H1 (cell line): ENCODE results near the gene UBXN1. TPM values are rescaled to one million over a fixed set of nuclear protein-coding genes. Genes with fewer than 3 reads are reported as not detected.

Source experiments
- CTCF ChIA-PET: fragments of 300-600 bp; sonication (Branson Sonifier 250); formaldehyde crosslinking; loops from one replicate; lab custom pipeline; 2021; ENCODE audit not compliant: partially characterized antibody; lab: Charles Lee
- POLR2A ChIA-PET: fragments of 300-600 bp; sonication (Branson Sonifier 250); formaldehyde crosslinking; loops from one replicate; lab custom pipeline; 2021; ENCODE audit warnings: inconsistent platforms; ENCODE audit not compliant: partially characterized antibody; lab: Charles Lee
- DNase-seq, 2 experiments: peaks; one replicate each; pipeline versions ENCODE4 v3.0.0 to v3.0.0-alpha.2; 2010 to 2022; ENCODE audit warnings: low spot score in 2 of 2, low read depth in 1 of 2, mixed read lengths in 1 of 2
- FAIRE-seq: peaks from 2 replicates; lab custom pipeline; 2011; peaks lifted over from hg19 to GRCh38; lab: Jason Lieb, UNC
- H2AFZ ChIP-seq: 2 replicates; pipeline ENCODE4 v1.8.1; 2012; ENCODE audit warnings: low read length, inconsistent platforms
- H2AK5ac ChIP-seq: 2 replicates; pipeline ENCODE4 v1.6.1; 2013; ENCODE audit warnings: low read depth, low read length
- H2BK120ac ChIP-seq: replicated peaks from 2 replicates; pipeline ENCODE3; 2013; ENCODE audit warnings: low read depth, low read length, inconsistent platforms
- H2BK12ac ChIP-seq: 2 replicates; pipeline ENCODE4 v1.6.1; 2013; ENCODE audit warnings: low read depth, low read length
- H2BK15ac ChIP-seq: 2 replicates; pipeline ENCODE4 v1.6.1; 2013; ENCODE audit warnings: low read length
- H2BK20ac ChIP-seq: 2 replicates; pipeline ENCODE4 v1.6.1; 2013; ENCODE audit warnings: low read length
- H2BK5ac ChIP-seq: 2 replicates; pipeline ENCODE4 v1.6.1; 2013; ENCODE audit warnings: low read depth, low read length
- H3K14ac ChIP-seq: 2 replicates; pipeline ENCODE4 v1.6.1; 2013; ENCODE audit warnings: inconsistent platforms; ENCODE audit not compliant: insufficient read length
- H3K18ac ChIP-seq: 2 replicates; pipeline ENCODE4 v1.6.1; 2013; ENCODE audit warnings: low read length; ENCODE audit errors: extremely low read depth
- H3K23ac ChIP-seq: 2 replicates; pipeline ENCODE4 v1.6.1; 2013; ENCODE audit warnings: inconsistent platforms; ENCODE audit not compliant: insufficient read length
- H3K23me2 ChIP-seq: 2 replicates; pipeline ENCODE4 v1.6.1; 2013; ENCODE audit warnings: low read depth, low read length
- H3K27ac ChIP-seq: 2 replicates; pipeline ENCODE4 v1.6.1; 2011; ENCODE audit warnings: low read depth, low read length, inconsistent platforms
- H3K27me3 ChIP-seq, 4 experiments: replicated peaks in 1 of 4; 1 replicate in 1 of 4; 2 replicates in 3 of 4; pipeline versions ENCODE4 v1.6.1 to v1.8.1; 2011 to 2013; ENCODE audit warnings: low read length in 3 of 4, mild to moderate bottlenecking in 3 of 4, inconsistent platforms in 2 of 4, mixed read lengths in 2 of 4, moderate library complexity in 1 of 4; ENCODE audit not compliant: control insufficient read depth in 3 of 4, insufficient read depth in 3 of 4; ENCODE audit errors: extremely low read depth in 1 of 4
- H3K36me3 ChIP-seq, 4 experiments: 2 replicates each; pipeline versions ENCODE4 v1.6.1 to v1.8.1; 2011 to 2013; ENCODE audit warnings: mild to moderate bottlenecking in 4 of 4, low read length in 3 of 4, moderate library complexity in 2 of 4, control low read depth in 1 of 4, inconsistent platforms in 1 of 4; ENCODE audit not compliant: insufficient read depth in 4 of 4, control insufficient read depth in 2 of 4
- H3K4ac ChIP-seq: replicated peaks from 2 replicates; pipeline ENCODE3; 2013; ENCODE audit warnings: low read length, low read depth, mixed read lengths, inconsistent platforms; ENCODE audit not compliant: insufficient read length
- H3K4me1 ChIP-seq, 4 experiments: replicated peaks in 1 of 4; 1 replicate in 1 of 4; 2 replicates in 3 of 4; pipeline versions ENCODE4 v1.6.1 to v1.8.1; 2011 to 2013; ENCODE audit warnings: low read length in 3 of 4, inconsistent platforms in 2 of 4, mixed read lengths in 1 of 4; ENCODE audit not compliant: insufficient read depth in 4 of 4, control insufficient read depth in 3 of 4
- H3K4me2 ChIP-seq, 2 experiments: 2 replicates each; pipeline versions ENCODE4 v1.6.1 to v1.8.1; 2011 to 2013; ENCODE audit warnings: low read depth in 2 of 2, low read length in 2 of 2, control low read depth in 1 of 2, inconsistent platforms in 1 of 2, mild to moderate bottlenecking in 1 of 2; ENCODE audit not compliant: insufficient read depth in 1 of 2
- H3K4me3 ChIP-seq, 4 experiments: fragments of 200-600, 300-600 bp in 1 of 4; sonication (generic), shearing (Covaris generic), sonication (Bioruptor Twin) in 1 of 4; 2 replicates each; pipeline versions ENCODE4 v1.5.1 to v1.8.1; 2011 to 2016; ENCODE audit warnings: low read length in 4 of 4, low read depth in 3 of 4, control low read depth in 2 of 4, inconsistent platforms in 2 of 4, mild to moderate bottlenecking in 2 of 4, mixed read lengths in 1 of 4, moderate library complexity in 1 of 4; ENCODE audit not compliant: insufficient read depth in 2 of 4; ENCODE audit errors: extremely low read depth in 1 of 4
- H3K56ac ChIP-seq: replicated peaks from 2 replicates; pipeline ENCODE3; 2013; ENCODE audit warnings: low read depth, mild to moderate bottlenecking, mixed read lengths, low read length, inconsistent platforms; ENCODE audit not compliant: insufficient read length
- H3K79me1 ChIP-seq: 2 replicates; pipeline ENCODE4 v1.6.1; 2013; ENCODE audit warnings: low read depth, low read length, control low read depth
- H3K79me2 ChIP-seq, 2 experiments: 2 replicates each; pipeline versions ENCODE4 v1.6.1 to v1.8.1; 2012 to 2013; ENCODE audit warnings: low read length in 2 of 2, mild to moderate bottlenecking in 2 of 2, inconsistent platforms in 1 of 2; ENCODE audit not compliant: insufficient read depth in 2 of 2, control insufficient read depth in 1 of 2
- H3K9ac ChIP-seq, 4 experiments: replicated peaks in 1 of 4; 1 replicate in 1 of 4; 2 replicates in 3 of 4; pipeline versions ENCODE4 v1.6.1 to v1.8.1; 2011 to 2013; ENCODE audit warnings: low read depth in 3 of 4, low read length in 3 of 4, control low read depth in 2 of 4, mild to moderate bottlenecking in 2 of 4, moderate library complexity in 2 of 4, inconsistent platforms in 1 of 4; ENCODE audit errors: extremely low read depth in 1 of 4
- H3K9me3 ChIP-seq, 2 experiments: 2 replicates each; pipeline versions ENCODE4 v1.6.1 to v1.8.1; 2012 to 2013; ENCODE audit warnings: mild to moderate bottlenecking in 2 of 2, moderate library complexity in 2 of 2, control low read depth in 1 of 2, inconsistent platforms in 1 of 2, low read depth in 1 of 2, low read length in 1 of 2, mixed read lengths in 1 of 2; ENCODE audit not compliant: insufficient read depth in 2 of 2
- H4K20me1 ChIP-seq, 2 experiments: replicated peaks in 1 of 2; 2 replicates each; pipeline versions ENCODE3 to v1.8.1; 2011 to 2013; ENCODE audit warnings: inconsistent platforms in 2 of 2, low read length in 2 of 2, mild to moderate bottlenecking in 1 of 2; ENCODE audit not compliant: insufficient read depth in 2 of 2, control insufficient read depth in 1 of 2
- H4K5ac ChIP-seq: 2 replicates; pipeline ENCODE4 v1.6.1; 2013; ENCODE audit warnings: low read length, low read depth, mixed read lengths, inconsistent platforms; ENCODE audit not compliant: insufficient read length
- H4K8ac ChIP-seq: 2 replicates; pipeline ENCODE4 v1.8.0; 2013; ENCODE audit warnings: mild to moderate bottlenecking, moderate library complexity, low read length, inconsistent platforms; ENCODE audit not compliant: insufficient read depth; ENCODE audit errors: extremely low read depth
- H4K91ac ChIP-seq: replicated peaks from 2 replicates; pipeline ENCODE3; 2013; ENCODE audit warnings: low read length, mixed read lengths, inconsistent platforms; ENCODE audit not compliant: insufficient read length
- CTCF ChIP-seq, 3 experiments: IDR thresholded peaks; 1 replicate in 2 of 3; 2 replicates in 1 of 3; pipeline versions ENCODE4 v1.5.1 to v1.6.1; 2011; ENCODE audit warnings: low read length in 3 of 3, mild to moderate bottlenecking in 3 of 3, inconsistent platforms in 2 of 3, low read depth in 1 of 3, moderate library complexity in 1 of 3; ENCODE audit not compliant: insufficient read depth in 1 of 3; ENCODE audit errors: control extremely low read depth in 1 of 3
- HDAC6 ChIP-seq: IDR thresholded peaks from one replicate; pipeline ENCODE4 v1.7.1; 2012; ENCODE audit warnings: low read depth, mild to moderate bottlenecking, inconsistent platforms, low read length, moderate library complexity
- MAX ChIP-seq: IDR thresholded peaks from 2 replicates; pipeline ENCODE4 v1.6.1; 2012; ENCODE audit warnings: inconsistent platforms
- POU5F1 ChIP-seq: IDR thresholded peaks from 2 replicates; pipeline ENCODE4 v1.6.1; 2011; ENCODE audit warnings: low read depth, mild to moderate bottlenecking, low read length, moderate library complexity
- SIN3A ChIP-seq, 2 experiments: IDR thresholded peaks in 1 of 2; conservative IDR thresholded peaks in 1 of 2; 2 replicates each; pipeline ENCODE4 v1.6.1; 2011 to 2012; ENCODE audit warnings: low read length in 2 of 2, improper control_type of control experiment in 1 of 2, low read depth in 1 of 2, mild to moderate bottlenecking in 1 of 2
- SIRT6 ChIP-seq: IDR thresholded peaks from one replicate; pipeline ENCODE4 v1.7.1; 2012; ENCODE audit warnings: low read length, inconsistent platforms
- TAF1 ChIP-seq: IDR thresholded peaks from 2 replicates; pipeline ENCODE4 v1.6.1; 2011; ENCODE audit warnings: mild to moderate bottlenecking, low read depth, low read length
- WGBS, 2 experiments: shearing (Covaris generic) in 1 of 2; methylation state at CpG; one replicate each; pipeline versions ENCODE4 v1.1.6 to v1.1.7; 2013 to 2015; ENCODE audit warnings: low lambda C conversion rate in 2 of 2, mixed read lengths in 2 of 2, inconsistent platforms in 1 of 2, low coverage in 1 of 2, missing lambda C conversion rate in 1 of 2; ENCODE audit not compliant: insufficient replicate concordance in 2 of 2, insufficient coverage in 1 of 2, insufficient read length in 1 of 2; ENCODE audit errors: extremely low coverage in 1 of 2, missing lambda C conversion rate in 1 of 2; 5-methylcytosine and 5-hydroxymethylcytosine counted together
- polyA plus RNA-seq, 7 experiments: library from polyadenylated mRNA; depleted of rRNA in 3 of 7; stranded (reverse) in 5 of 7; unstranded in 2 of 7; fragments of >200 nt in 5 of 7; fragments of 200-250 nt in 2 of 7; gene quantifications; 1 replicate in 5 of 7; 2 replicates in 1 of 7; 4 replicates in 1 of 7; pipeline versions ENCODE4 v1.2.1 to v1.2.3, GENCODE V29; 2011 to 2013; ENCODE audit warnings: missing spikeins in 2 of 7, mixed read lengths in 2 of 7
- total RNA-seq: library from RNA; stranded (reverse); fragmentation: NEBNext Ultra II Directional; extraction: Animal tissue kit (Norgen Biotek cat#: 25700); gene quantifications from 2 replicates; pipeline ENCODE4 v1.2.1, GENCODE V29; 2021

UBXN1 gene
- total and polyA plus RNA-seq, 2 of the 8 experiments (the other 6 are each of a cell fraction or from before 2014, with no cell fraction given), result 78.6 to 114 TPM

- Histone ChIP-seq H4K5ac (peak overlapping the region; percentile 58), H2BK20ac (no peak overlapping the region), H3K36me3 (peaks cover 0 to 14% (median 7%) of the 10 kb centered on the region in 4 experiments; a peak in 5 of 8 replicates), H3K4me2 (peak overlapping the region; percentile 95 to 99), H3K79me2 (peaks cover 7 to 23% of the 10 kb centered on the region in 2 experiments), H3K18ac (no peak overlapping the region), H3K23ac (no peak overlapping the region), H3K4me3 (peak overlapping the region; percentile 87 to 96 (median 92)), H3K9me3 (no peaks in the 10 kb centered on the region), H3K79me1 (peaks cover 7% of the 10 kb centered on the region; the same call in 1 of the 2 replicates), H3K27ac (peak overlapping the region; percentile 70), H3K27me3 (no peaks in the 10 kb centered on the region), H3K4me1 (no peaks in the 10 kb centered on the region), H2AK5ac (no peak overlapping the region), H2BK12ac (no peak overlapping the region), H3K23me2 (peaks cover 3% of the 10 kb centered on the region), H2BK120ac (no peak overlapping the region), H4K91ac (peak overlapping the region; percentile 16), H2BK5ac (peak overlapping the region; percentile 38; the same call in 1 of the 2 replicates), H3K4ac (no peak overlapping the region), H3K56ac (peak overlapping the region; percentile 83), H4K8ac (peak overlapping the region; percentile 95), H2AFZ (no peak overlapping the region; the same call in 1 of the 2 replicates), H4K20me1 (peaks cover 3 to 20% of the 10 kb centered on the region in 2 experiments), H3K14ac (no peak overlapping the region), H2BK15ac (no peak overlapping the region), H3K9ac (peak overlapping the region; percentile 83 to 88 (median 86))
- no peak for DNase-seq
- 42 to 100% methylated on average over 1 to 16 of the region's 16 CpGs for WGBS, 2 experiments
- ChIA-PET CTCF (interaction anchor here (1.0 kb wide), 2 partner anchors 13 to 64 kb away, joined by 3 to 4 read pairs; partner anchors contain the start of genes C11orf98 and CSKMT), POLR2A (interaction anchor here (0.6 to 50.4 kb wide), 14 partner anchors 8 to 189 kb away, joined by 3 to 2041 read pairs (median 4); partner anchors contain the start of genes B3GAT3, BSCL2, C11orf98 and CSKMT)
- FAIRE-seq, result no peak
- no peak for TF ChIP-seq TAF1
- no peak for TF ChIP-seq MAX
- TF ChIP-seq HDAC6, result no peak
- no peak for TF ChIP-seq POU5F1
- TF ChIP-seq CTCF (IDR thresholded peaks at IDR 0.05; ENCODE audit: control extremely low read depth in 1 of 3, insufficient read depth in 1 of 3, low read depth in 1 of 3, low read length in 3 of 3), result 0 out of 4 replicates have a peak, but pooled peaks of 1 of the 3 experiments have one; percentile 1
- no peak for TF ChIP-seq SIRT6
- no peak for TF ChIP-seq SIN3A (conservative IDR thresholded peaks at IDR 0.05 in 1 of 2, IDR thresholded peaks at IDR 0.05 in 1 of 2; ENCODE audit: low read depth in 1 of 2, low read length in 2 of 2)
These were observed 26.5 kb downstream of the UBXN1 start for GRCh38 chr11:62652161-62653006.
